B cell (primary cell): Measurements from ENCODE around the gene PHLPP1. TPM values are rescaled to one million over a fixed set of nuclear protein-coding genes. Genes with fewer than 3 reads are reported as not detected.
A peak's percentile ranks its signal among the peaks of the same experiment; 100 is the strongest.

ENCODE experiments used
- ATAC-seq: fragments of 200-7000 bp; cut with Tn5 transposase; one replicate; pipeline ENCODE4 v1.10.0; 2021; ENCODE audit warnings: low read depth, mild to moderate bottlenecking, moderate number of reproducible peaks, moderate library complexity
- CTCF ChIA-PET: fragments of 350-600 bp; sonication (Branson Sonifier 250); formaldehyde crosslinking; loops from one replicate; lab custom pipeline; 2021; ENCODE audit warnings: antibody characterized with exemption, inconsistent platforms; lab: Charles Lee
- POLR2A ChIA-PET: fragments of 350-600 bp; sonication (Branson Sonifier 250); formaldehyde crosslinking; loops from one replicate; lab custom pipeline; 2021; ENCODE audit warnings: antibody characterized with exemption; lab: Charles Lee
- DNase-seq: peaks from one replicate; pipeline ENCODE4 v3.0.0; 2013
- H2AFZ ChIP-seq: 2 replicates; pipeline ENCODE4 v1.6.1; 2012; ENCODE audit warnings: mild to moderate bottlenecking, low read depth, low read length; ENCODE audit not compliant: insufficient read depth, poor library complexity, severe bottlenecking
- H3K27ac ChIP-seq, 2 donors: 1 replicate in 1 of 2; 2 replicates in 1 of 2; pipeline ENCODE4 v1.5.1; 2012 to 2013; ENCODE audit warnings: low read length in 2 of 2, mild to moderate bottlenecking in 2 of 2, moderate library complexity in 1 of 2
- H3K27me3 ChIP-seq, 4 experiments: fragments of 200-600 bp in 1 of 4; sonication (generic) in 1 of 4; replicated peaks in 1 of 4; 1 replicate in 2 of 4; 2 replicates in 2 of 4; pipeline versions ENCODE4 v1.6.1 to v1.7.0; 2013 to 2016; ENCODE audit warnings: low read length in 3 of 4, mild to moderate bottlenecking in 2 of 4, mixed read lengths in 1 of 4, moderate library complexity in 1 of 4; ENCODE audit not compliant: insufficient read depth in 4 of 4, control insufficient read depth in 3 of 4; ENCODE audit errors: control extremely low read depth in 1 of 4
- H3K36me3 ChIP-seq, 2 experiments: replicated peaks in 1 of 2; 1 replicate in 1 of 2; 2 replicates in 1 of 2; pipeline versions ENCODE4 v1.6.1 to v1.7.1; 2013; ENCODE audit warnings: low read length in 1 of 2; ENCODE audit not compliant: insufficient read depth in 2 of 2, control insufficient read depth in 1 of 2; ENCODE audit errors: control extremely low read depth in 1 of 2, extremely low read depth in 1 of 2
- H3K4me1 ChIP-seq, 2 donors: fragments of 200-600 bp in 1 of 2; sonication (generic) in 1 of 2; 1 replicate in 1 of 2; 2 replicates in 1 of 2; pipeline versions ENCODE4 v1.5.1 to v1.6.1; 2013 to 2017; ENCODE audit warnings: low read length in 2 of 2; ENCODE audit not compliant: control insufficient read depth in 2 of 2, insufficient read depth in 2 of 2
- H3K4me2 ChIP-seq: replicated peaks from 2 replicates; pipeline ENCODE3; 2012; ENCODE audit warnings: mild to moderate bottlenecking, low read depth, low read length; ENCODE audit not compliant: poor library complexity, severe bottlenecking
- H3K4me3 ChIP-seq, 5 experiments: fragments of 200-600 bp in 1 of 5; sonication (generic) in 1 of 5; 1 replicate in 3 of 5; 2 replicates in 2 of 5; pipeline versions ENCODE4 v1.5.1 to v1.7.0; 2011 to 2016; ENCODE audit warnings: low read length in 4 of 5, mild to moderate bottlenecking in 4 of 5, low read depth in 2 of 5, control low read depth in 1 of 5, moderate library complexity in 1 of 5; ENCODE audit not compliant: insufficient read depth in 1 of 5; ENCODE audit errors: control extremely low read depth in 1 of 5, extremely low read depth in 1 of 5
- H3K79me2 ChIP-seq: fragments of 200-600 bp; sonication (generic); one replicate; pipeline ENCODE4 v1.6.0; 2016; ENCODE audit warnings: low read length; ENCODE audit not compliant: control insufficient read depth, insufficient read depth
- H3K9ac ChIP-seq: fragments of 200-600 bp; sonication (generic); 2 replicates; pipeline ENCODE4 v1.6.1; 2017; ENCODE audit warnings: mild to moderate bottlenecking, low read length, moderate library complexity
- H3K9me3 ChIP-seq, 3 donors: one replicate each; pipeline versions ENCODE4 v1.6.1 to v1.7.1; 2013; ENCODE audit warnings: low read length in 2 of 3; ENCODE audit not compliant: control insufficient read depth in 2 of 3, insufficient read depth in 1 of 3; ENCODE audit errors: control extremely low read depth in 1 of 3
- H4K20me1 ChIP-seq: 2 replicates; pipeline ENCODE4 v1.6.0; 2012; ENCODE audit warnings: mild to moderate bottlenecking, low read length; ENCODE audit not compliant: insufficient read depth, control insufficient read depth, poor library complexity, severe bottlenecking
- H3K27ac Mint-ChIP-seq: one replicate; pipeline ENCODE4 v1.8.0; 2021; ENCODE audit warnings: mixed read lengths
- H3K27me3 Mint-ChIP-seq: one replicate; pipeline ENCODE4 v1.8.0; 2021; ENCODE audit warnings: mixed read lengths
- H3K4me1 Mint-ChIP-seq: one replicate; pipeline ENCODE4 v1.8.0; 2021; ENCODE audit warnings: mixed read lengths
- H3K4me3 Mint-ChIP-seq: one replicate; pipeline ENCODE4 v1.8.0; 2021; ENCODE audit warnings: mixed read lengths
- H3K9me3 Mint-ChIP-seq: one replicate; pipeline ENCODE4 v1.8.0; 2022; ENCODE audit warnings: mixed read lengths; ENCODE audit not compliant: insufficient read depth
- EZH2 ChIP-seq: IDR thresholded peaks from 2 replicates; pipeline ENCODE4 v1.6.1; 2012; ENCODE audit warnings: borderline replicate concordance, low read depth, mild to moderate bottlenecking, moderate library complexity, low read length; ENCODE audit not compliant: insufficient read depth, poor library complexity, severe bottlenecking
- WGBS: methylation state at CpG from one replicate; pipeline ENCODE4 v1.1.5; 2013; ENCODE audit warnings: missing lambda C conversion rate; ENCODE audit not compliant: insufficient coverage; 5-methylcytosine and 5-hydroxymethylcytosine counted together
- intact Hi-C: fragments of 100-400 bp; cut with micrococcal nuclease; formaldehyde crosslinking; loops from one replicate; pipeline ENCODE4 v1.10.0; 2022
- polyA plus RNA-seq: library from polyadenylated mRNA; depleted of rRNA; stranded (reverse); fragments of >200 nt; gene quantifications from 2 replicates; pipeline ENCODE4 v1.2.3, GENCODE V29; 2012
- total RNA-seq, 2 donors: library from RNA; stranded (reverse); fragments of 120-200 nt in 1 of 2; gene quantifications; 1 replicate in 1 of 2; 2 replicates in 1 of 2; pipeline versions ENCODE4 v1.2.3 to v1.2.4, GENCODE V29; 2013 to 2022
- TF ChIP-seq, protein P1 (sequence below): fragments of 200-600 bp; IDR thresholded peaks from one replicate; pipeline ENCODE4 v1.8.0; 2022; ENCODE audit warnings: antibody characterized with exemption, mild to moderate bottlenecking

Gene PHLPP1
- total and polyA plus RNA-seq, 2 donors (not counting 1 experiment from before 2014, with no cell fraction given): 3.0 to 20.7 TPM

DNA sequence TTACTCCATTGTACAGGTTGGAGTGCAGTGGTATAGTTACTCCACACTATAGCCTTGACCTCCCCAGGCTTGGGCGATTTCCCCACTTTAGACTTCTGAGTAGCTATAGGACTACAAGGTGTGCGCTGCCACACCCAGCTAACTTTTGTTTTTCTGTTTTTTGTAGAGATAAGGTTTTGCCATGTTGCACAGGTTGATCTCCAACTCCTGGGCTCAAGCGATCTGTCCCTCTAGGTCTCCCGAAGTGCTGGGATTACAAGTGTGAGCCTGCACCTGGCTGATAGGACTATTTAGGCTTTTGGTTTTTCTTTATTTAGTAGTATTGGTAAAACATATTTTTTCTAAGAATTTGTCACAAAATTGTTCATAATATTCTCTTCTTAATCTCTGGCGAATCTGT lies 121.7 kb downstream of the PHLPP1 start:
- CTCF ChIA-PET: no interaction called here
- POLR2A ChIA-PET: no interaction called here
- intact Hi-C loops: no loop called here

DNA sequence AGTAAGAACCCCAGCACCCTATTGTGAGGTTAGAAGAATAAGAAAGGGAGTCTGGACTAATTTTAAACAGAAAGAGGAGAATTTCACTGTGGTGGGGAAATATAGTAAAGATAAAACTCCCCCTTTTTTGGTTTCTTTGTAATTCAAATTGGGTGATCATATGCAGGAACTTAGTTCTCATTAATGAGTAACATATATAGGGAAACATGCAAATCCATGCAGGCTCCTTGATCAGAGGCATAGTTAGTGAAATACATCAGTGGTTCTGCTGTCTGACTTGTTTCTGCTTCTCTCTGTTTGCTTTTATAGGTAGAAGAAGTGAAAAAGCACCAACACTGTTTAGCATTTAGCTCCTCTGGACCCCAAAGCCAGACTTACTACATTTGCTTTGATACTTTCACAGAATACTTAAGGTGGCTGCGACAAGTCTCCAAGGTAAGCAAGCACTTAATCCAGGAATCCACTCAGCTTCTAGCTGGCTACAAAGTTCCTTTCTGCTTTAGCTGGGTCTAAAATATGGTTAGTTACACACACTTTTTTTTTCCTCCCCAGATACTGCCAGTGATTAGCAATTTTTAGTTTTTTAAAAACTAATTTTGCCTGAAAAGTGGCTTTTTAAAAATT lies 123.2 kb downstream of the PHLPP1 start:
- Histone ChIP-seq H2AFZ (no peak overlapping the region), H3K79me2 (peaks cover 7% of the 10 kb centered on the region), H4K20me1 (no peaks in the 10 kb centered on the region), H3K4me1 (peaks cover 5 to 10% of the 10 kb centered on the region in 2 donors), H3K4me3 (no peak overlapping the region), H3K36me3 (no peaks in the 10 kb centered on the region), H3K27ac (no peak overlapping the region), H3K27me3 (no peaks in the 10 kb centered on the region), H3K9ac (no peak overlapping the region), H3K9me3 (no peaks in the 10 kb centered on the region), H3K4me2 (no peak overlapping the region)
- no peak for TF ChIP-seq EZH2
- TF ChIP-seq, protein P1, sequence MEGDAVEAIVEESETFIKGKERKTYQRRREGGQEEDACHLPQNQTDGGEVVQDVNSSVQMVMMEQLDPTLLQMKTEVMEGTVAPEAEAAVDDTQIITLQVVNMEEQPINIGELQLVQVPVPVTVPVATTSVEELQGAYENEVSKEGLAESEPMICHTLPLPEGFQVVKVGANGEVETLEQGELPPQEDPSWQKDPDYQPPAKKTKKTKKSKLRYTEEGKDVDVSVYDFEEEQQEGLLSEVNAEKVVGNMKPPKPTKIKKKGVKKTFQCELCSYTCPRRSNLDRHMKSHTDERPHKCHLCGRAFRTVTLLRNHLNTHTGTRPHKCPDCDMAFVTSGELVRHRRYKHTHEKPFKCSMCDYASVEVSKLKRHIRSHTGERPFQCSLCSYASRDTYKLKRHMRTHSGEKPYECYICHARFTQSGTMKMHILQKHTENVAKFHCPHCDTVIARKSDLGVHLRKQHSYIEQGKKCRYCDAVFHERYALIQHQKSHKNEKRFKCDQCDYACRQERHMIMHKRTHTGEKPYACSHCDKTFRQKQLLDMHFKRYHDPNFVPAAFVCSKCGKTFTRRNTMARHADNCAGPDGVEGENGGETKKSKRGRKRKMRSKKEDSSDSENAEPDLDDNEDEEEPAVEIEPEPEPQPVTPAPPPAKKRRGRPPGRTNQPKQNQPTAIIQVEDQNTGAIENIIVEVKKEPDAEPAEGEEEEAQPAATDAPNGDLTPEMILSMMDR: no peak
- intact Hi-C loops: no loop called here
- ChIA-PET CTCF (interaction anchor here (0.6 kb wide), 1 partner anchor 123 kb away, joined by 3 read pairs; the partner anchor contains the start of gene PHLPP1), POLR2A (no interaction called here)
- no CpG with 5 or more reads among the region's 1 CpG for WGBS
- H3K4me3 Mint-ChIP-seq: no peak overlapping the region
- peaks cover 22% of the 10 kb centered on the region for H3K4me1 Mint-ChIP-seq
- H3K9me3 Mint-ChIP-seq: no peaks in the 10 kb centered on the region
- H3K27ac Mint-ChIP-seq: no peak overlapping the region
- peak; percentile 18 for DNase-seq
- ATAC-seq: no peak
- H3K27me3 Mint-ChIP-seq: no peaks in the 10 kb centered on the region

More for the DNA sequence above, 121.7 kb downstream of the PHLPP1 start:
- WGBS: 100% methylated on average over 2 of the region's 5 CpGs
- H3K27ac Mint-ChIP-seq: no peak overlapping the region
- H2AFZ ChIP-seq: no peak overlapping the region
- no peaks in the 10 kb centered on the region for H4K20me1 ChIP-seq
- no peak overlapping the region for H3K27ac ChIP-seq
- H3K9me3 ChIP-seq: no peaks in the 10 kb centered on the region
- no peaks in the 10 kb centered on the region for H3K9me3 Mint-ChIP-seq
- no peak for TF ChIP-seq EZH2
- TF ChIP-seq, protein P1: no peak
- no peak overlapping the region for H3K4me2 ChIP-seq
- H3K79me2 ChIP-seq: peaks cover 7% of the 10 kb centered on the region
- H3K27me3 ChIP-seq: no peaks in the 10 kb centered on the region
- no peak overlapping the region for H3K9ac ChIP-seq
- peaks cover 29% of the 10 kb centered on the region for H3K4me1 Mint-ChIP-seq
- no peak overlapping the region for H3K4me3 ChIP-seq
- H3K4me3 Mint-ChIP-seq: no peak overlapping the region
- ATAC-seq (no peak), DNase-seq (no peak)
- no peaks in the 10 kb centered on the region for H3K27me3 Mint-ChIP-seq
- peaks cover 5 to 15% of the 10 kb centered on the region in 2 donors for H3K4me1 ChIP-seq
- no peaks in the 10 kb centered on the region for H3K36me3 ChIP-seq
